OCI-LY3 (cell line): Measurements from ENCODE around the gene SERINC3.

ENCODE experiments used
- H2AFZ ChIP-seq: fragments of 200-600, 300-600 bp; shearing (Covaris generic); 2 replicates; pipeline ENCODE4 v1.6.0; 2014; ENCODE audit warnings: antibody characterized with exemption, low read depth, low read length
- H3K27ac ChIP-seq: fragments of 200-600, 300-600 bp; sonication (generic); 2 replicates; pipeline ENCODE4 v1.5.1; 2014; ENCODE audit warnings: mild to moderate bottlenecking, low read length, moderate library complexity, mixed read lengths
- H3K27me3 ChIP-seq: fragments of 200-600, 300-600 bp; sonication (generic); 2 replicates; pipeline ENCODE4 v1.6.1; 2014; ENCODE audit warnings: low read depth, low read length, mixed read lengths
- H3K36me3 ChIP-seq: fragments of 200-600, 300-600 bp; sonication (generic); replicated peaks from 2 replicates; pipeline ENCODE3; 2014; ENCODE audit warnings: low read depth, low read length, mixed read lengths
- H3K4me1 ChIP-seq: fragments of 300-600, 200-600 bp; sonication (generic); 2 replicates; pipeline ENCODE4 v1.6.1; 2014; ENCODE audit warnings: low read length, mixed read lengths
- H3K4me2 ChIP-seq: fragments of 200-600, 300-600 bp; sonication (generic); 2 replicates; pipeline ENCODE4 v1.6.1; 2014; ENCODE audit warnings: low read length, mixed read lengths
- H3K4me3 ChIP-seq: fragments of 300-600, 200-600 bp; sonication (generic); 2 replicates; pipeline ENCODE4 v1.5.1; 2014; ENCODE audit warnings: antibody characterized with exemption, mild to moderate bottlenecking, low read length, moderate library complexity
- H3K79me2 ChIP-seq: fragments of 300-600, 200-600 bp; shearing (Covaris generic); 2 replicates; pipeline ENCODE4 v1.6.1; 2014; ENCODE audit warnings: mild to moderate bottlenecking, low read length, mixed read lengths
- H3K9ac ChIP-seq: fragments of 300-600, 200-600 bp; shearing (Covaris generic); 2 replicates; pipeline ENCODE4 v1.6.0; 2014; ENCODE audit warnings: mild to moderate bottlenecking, low read length, moderate library complexity
- H3K9me3 ChIP-seq: fragments of 200-600, 300-600 bp; shearing (Covaris generic); 2 replicates; pipeline ENCODE4 v1.6.1; 2014; ENCODE audit warnings: low read length, mixed read lengths; ENCODE audit not compliant: insufficient read depth
- H4K20me1 ChIP-seq: fragments of 200-600, 300-600 bp; sonication (generic); 2 replicates; pipeline ENCODE4 v1.6.1; 2016; ENCODE audit warnings: low read length, mixed read lengths; ENCODE audit not compliant: insufficient read depth
- EZH2phosphoT487 ChIP-seq: fragments of 200-600 bp; shearing (Covaris generic); IDR thresholded peaks from 2 replicates; pipeline ENCODE4 v1.6.1; 2018; ENCODE audit warnings: antibody characterized with exemption, mixed run types, low read depth
- TF ChIP-seq, protein P1 (sequence below): fragments of 200-600, 300-600 bp; sonication (generic); IDR thresholded peaks from 2 replicates; pipeline ENCODE4 v1.5.1; 2014; ENCODE audit warnings: antibody characterized with exemption, low read length, low read depth

The SERINC3 gene

DNA sequence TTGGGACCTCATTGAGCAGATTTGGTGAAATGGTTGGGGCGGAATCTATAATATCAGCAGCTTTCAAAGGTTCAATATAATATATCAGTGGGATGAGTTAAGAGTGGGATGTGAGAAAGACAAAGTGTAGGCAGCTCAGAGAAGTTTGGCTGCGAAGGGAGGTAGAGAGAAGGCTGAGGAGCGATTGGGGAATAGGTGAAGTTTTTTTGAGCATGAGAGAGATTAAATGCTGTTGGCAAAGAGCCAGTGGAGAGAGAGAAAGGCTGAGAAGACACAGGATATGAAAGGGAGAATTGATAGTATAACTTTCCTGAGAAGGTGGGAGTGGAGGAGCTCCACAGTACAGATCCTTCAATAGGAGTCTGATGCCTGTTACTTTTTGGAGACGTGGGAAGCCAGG lies 12.1 kb upstream of the SERINC3 start:
- Histone ChIP-seq H3K4me2 (no peak overlapping the region), H3K4me3 (no peak overlapping the region), H3K9ac (no peak overlapping the region), H2AFZ (no peak overlapping the region), H3K4me1 (peaks cover 12% of the 10 kb centered on the region), H3K36me3 (no peaks in the 10 kb centered on the region), H3K27me3 (no peaks in the 10 kb centered on the region), H3K27ac (no peak overlapping the region), H3K79me2 (peaks cover 7% of the 10 kb centered on the region; the same call in 1 of the 2 replicates), H3K9me3 (no peaks in the 10 kb centered on the region), H4K20me1 (no peaks in the 10 kb centered on the region)
- no peak for TF ChIP-seq EZH2phosphoT487
- TF ChIP-seq, protein P1, sequence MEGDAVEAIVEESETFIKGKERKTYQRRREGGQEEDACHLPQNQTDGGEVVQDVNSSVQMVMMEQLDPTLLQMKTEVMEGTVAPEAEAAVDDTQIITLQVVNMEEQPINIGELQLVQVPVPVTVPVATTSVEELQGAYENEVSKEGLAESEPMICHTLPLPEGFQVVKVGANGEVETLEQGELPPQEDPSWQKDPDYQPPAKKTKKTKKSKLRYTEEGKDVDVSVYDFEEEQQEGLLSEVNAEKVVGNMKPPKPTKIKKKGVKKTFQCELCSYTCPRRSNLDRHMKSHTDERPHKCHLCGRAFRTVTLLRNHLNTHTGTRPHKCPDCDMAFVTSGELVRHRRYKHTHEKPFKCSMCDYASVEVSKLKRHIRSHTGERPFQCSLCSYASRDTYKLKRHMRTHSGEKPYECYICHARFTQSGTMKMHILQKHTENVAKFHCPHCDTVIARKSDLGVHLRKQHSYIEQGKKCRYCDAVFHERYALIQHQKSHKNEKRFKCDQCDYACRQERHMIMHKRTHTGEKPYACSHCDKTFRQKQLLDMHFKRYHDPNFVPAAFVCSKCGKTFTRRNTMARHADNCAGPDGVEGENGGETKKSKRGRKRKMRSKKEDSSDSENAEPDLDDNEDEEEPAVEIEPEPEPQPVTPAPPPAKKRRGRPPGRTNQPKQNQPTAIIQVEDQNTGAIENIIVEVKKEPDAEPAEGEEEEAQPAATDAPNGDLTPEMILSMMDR, result no peak

DNA sequence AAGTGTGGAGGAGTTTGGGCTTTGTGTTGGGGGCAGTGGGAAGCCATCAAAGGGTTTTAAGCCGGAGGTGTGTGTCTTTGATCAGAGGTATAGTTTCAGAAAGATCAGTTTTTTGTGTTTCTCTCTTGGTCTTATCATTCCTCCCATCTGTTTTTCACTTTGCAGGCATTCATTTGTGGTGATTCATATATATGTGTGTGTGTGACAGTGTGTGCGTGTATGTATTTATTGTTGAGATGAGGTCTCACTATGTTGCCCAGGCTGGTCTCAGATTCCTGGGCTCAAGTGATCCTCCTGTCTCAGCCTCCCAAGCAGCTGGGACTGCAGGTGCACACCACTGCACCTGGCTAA lies 11.1 kb upstream of the SERINC3 start:
- H4K20me1 ChIP-seq, result no peaks in the 10 kb centered on the region
- H3K36me3 ChIP-seq, result no peaks in the 10 kb centered on the region
- 0 out of 2 replicates have a peak overlapping the region, but pooled peaks have one; percentile 78 for H3K4me3 ChIP-seq
- H3K27me3 ChIP-seq, result no peaks in the 10 kb centered on the region
- H3K4me1 ChIP-seq, result peaks cover 12% of the 10 kb centered on the region
- peak overlapping the region; percentile 82; the same call in 1 of the 2 replicates for H3K9ac ChIP-seq
- no peaks in the 10 kb centered on the region for H3K9me3 ChIP-seq
- TF ChIP-seq, protein P1, result no peak
- TF ChIP-seq EZH2phosphoT487, result no peak
- H3K79me2 ChIP-seq, result peaks cover 7% of the 10 kb centered on the region; the same call in 1 of the 2 replicates
- H2AFZ ChIP-seq, result no peak overlapping the region
- peak overlapping the region; percentile 75 for H3K4me2 ChIP-seq
- H3K27ac ChIP-seq, result no peak overlapping the region

DNA sequence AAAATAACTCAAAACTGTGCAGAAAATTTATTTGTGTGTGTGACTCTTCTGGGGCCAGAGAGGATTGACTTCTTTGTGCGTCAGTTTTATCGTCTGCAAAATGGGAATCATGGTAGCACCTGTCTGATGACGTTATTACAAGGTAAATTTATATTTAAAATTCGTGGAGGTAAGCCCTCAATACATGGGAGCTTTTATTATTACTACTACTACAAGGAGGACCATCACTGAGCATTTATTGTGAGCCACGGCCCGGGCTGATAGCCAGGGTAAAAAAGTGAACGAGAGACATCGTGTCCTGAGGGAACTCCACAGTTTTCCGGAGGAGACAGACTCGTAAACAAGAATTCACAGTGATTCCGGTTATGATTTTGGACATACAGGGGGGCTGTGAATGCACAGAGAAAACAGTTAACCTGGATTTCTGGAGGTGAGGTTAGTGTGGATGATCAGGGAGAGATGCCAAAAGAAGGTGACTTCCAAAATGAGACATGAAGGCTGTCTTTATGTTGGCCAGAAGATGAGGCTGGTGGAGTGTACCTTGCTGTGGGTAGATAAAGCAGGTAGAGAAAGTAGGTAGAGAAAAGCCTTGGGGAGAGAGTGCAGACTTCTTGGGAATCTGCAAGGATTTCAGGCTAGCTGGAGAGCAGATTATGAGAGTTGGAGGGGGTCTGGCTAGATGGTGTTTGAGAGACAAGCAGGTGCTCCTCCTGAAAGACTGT lies 10.6 kb upstream of the SERINC3 start:
- no peak for TF ChIP-seq EZH2phosphoT487
- TF ChIP-seq, protein P1, result no peak

DNA sequence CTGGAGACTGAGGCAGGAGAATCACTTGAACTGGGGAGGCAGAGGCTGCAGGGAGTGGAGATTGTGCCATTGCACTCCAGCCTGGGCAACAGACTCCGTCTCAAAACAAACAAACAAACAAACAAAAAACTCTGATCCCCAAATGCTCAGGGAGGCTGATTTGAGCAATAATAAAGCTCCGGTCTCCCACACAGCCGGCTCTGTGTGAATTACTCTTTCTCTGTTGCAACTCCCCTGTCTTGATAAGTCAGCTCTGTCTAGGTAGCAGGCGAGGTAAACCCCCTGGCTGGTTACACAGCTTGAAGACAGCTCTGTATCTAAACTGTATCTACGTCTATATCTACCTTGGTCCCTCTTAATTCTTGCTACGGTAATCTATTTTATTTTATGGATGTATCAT lies 6.4 kb upstream of the SERINC3 start:
- H3K27ac ChIP-seq, result no peak overlapping the region
- H3K4me1 ChIP-seq, result peaks cover 12% of the 10 kb centered on the region
- H3K36me3 ChIP-seq, result no peaks in the 10 kb centered on the region
- peaks cover 7% of the 10 kb centered on the region; the same call in 1 of the 2 replicates for H3K79me2 ChIP-seq
- no peak overlapping the region for H3K4me3 ChIP-seq
- TF ChIP-seq, protein P1, result no peak
- TF ChIP-seq EZH2phosphoT487, result no peak
- H3K27me3 ChIP-seq, result no peaks in the 10 kb centered on the region
- no peak overlapping the region for H3K4me2 ChIP-seq
- H3K9ac ChIP-seq, result no peak overlapping the region
- H3K9me3 ChIP-seq, result no peaks in the 10 kb centered on the region
- H4K20me1 ChIP-seq, result no peaks in the 10 kb centered on the region
- no peak overlapping the region for H2AFZ ChIP-seq

More for the DNA sequence above, 10.6 kb upstream of the SERINC3 start:
- Histone ChIP-seq H3K4me1 (peaks cover 12% of the 10 kb centered on the region), H2AFZ (peak overlapping the region; percentile 85), H3K9me3 (no peaks in the 10 kb centered on the region), H3K4me3 (peak overlapping the region; percentile 78), H3K79me2 (peaks cover 7% of the 10 kb centered on the region; the same call in 1 of the 2 replicates), H4K20me1 (no peaks in the 10 kb centered on the region), H3K27me3 (no peaks in the 10 kb centered on the region), H3K4me2 (peak overlapping the region; percentile 75), H3K36me3 (no peaks in the 10 kb centered on the region), H3K9ac (peak overlapping the region; percentile 82), H3K27ac (no peak overlapping the region)
